HepG2 (cell line): ENCODE results near the gene FAM187B. TPM values are rescaled to one million over a fixed set of nuclear protein-coding genes. Genes with fewer than 3 reads are reported as not detected.

Experiments
- ATF1 ChIP-seq: IDR thresholded peaks from 2 replicates; pipeline ENCODE4 v1.6.1; 2016; ENCODE audit warnings: mild to moderate bottlenecking, control low read depth
- HIVEP1 ChIP-seq: sonication (generic); formaldehyde crosslinking; IDR thresholded peaks from 2 replicates; pipeline ENCODE4 v1.4.0; 2020; ENCODE audit warnings: mild to moderate bottlenecking, missing genetic modification reagents
- NCOA2 ChIP-seq: sonication (generic); formaldehyde crosslinking; IDR thresholded peaks from 2 replicates; pipeline ENCODE4 v1.8.0; 2022; ENCODE audit warnings: inconsistent platforms
- SNAPC2 ChIP-seq: sonication (generic); formaldehyde crosslinking; IDR thresholded peaks from 2 replicates; pipeline ENCODE4 v1.8.1; 2022; ENCODE audit warnings: mild to moderate bottlenecking, missing genetic modification reagents
- ZBTB1 ChIP-seq: sonication (generic); formaldehyde crosslinking; IDR thresholded peaks from 2 replicates; pipeline ENCODE4 v1.4.0; 2020; ENCODE audit warnings: missing genetic modification reagents, borderline replicate concordance
- ZMYM4 ChIP-seq: sonication (generic); formaldehyde crosslinking; IDR thresholded peaks from 2 replicates; pipeline ENCODE4 v1.8.1; 2023; ENCODE audit warnings: mild to moderate bottlenecking, missing genetic modification reagents
- ZNF337 ChIP-seq: sonication (generic); formaldehyde crosslinking; IDR thresholded peaks from 2 replicates; pipeline ENCODE4 v1.5.1; 2020; ENCODE audit warnings: missing genetic modification reagents, low read depth, mild to moderate bottlenecking, borderline replicate concordance
- ZNF431 ChIP-seq: sonication (generic); formaldehyde crosslinking; IDR thresholded peaks from 2 replicates; pipeline ENCODE4 v1.9.0; 2022; ENCODE audit warnings: missing genetic modification reagents, low read depth, mild to moderate bottlenecking, borderline replicate concordance
- ZNF432 ChIP-seq: sonication (generic); formaldehyde crosslinking; IDR thresholded peaks from 2 replicates; pipeline ENCODE4 v1.5.0; 2020; ENCODE audit warnings: missing genetic modification reagents, mild to moderate bottlenecking, borderline replicate concordance
- ZNF768 ChIP-seq: sonication (generic); formaldehyde crosslinking; IDR thresholded peaks from 2 replicates; pipeline ENCODE4 v1.4.0; 2020; ENCODE audit warnings: missing genetic modification reagents
- polyA plus RNA-seq, 8 experiments: library from polyadenylated mRNA; depleted of rRNA in 3 of 8; stranded (reverse) in 7 of 8; unstranded in 1 of 8; fragments of >200 nt; fragmentation: Illumina TruSeq in 4 of 8; extraction: Trizol in 4 of 8; gene quantifications; 2 replicates each; pipeline versions ENCODE4 v1.2.1 to v1.2.3, GENCODE V29; 2011 to 2016; ENCODE audit warnings: low read depth in 4 of 8, missing spikeins in 1 of 8, mixed read lengths in 1 of 8; ENCODE audit not compliant: insufficient read depth in 1 of 8
- total RNA-seq, 5 experiments: library from RNA; depleted of rRNA; stranded (reverse); fragments of >200 nt; fragmentation: Illumina TruSeq; extraction: Trizol; gene quantifications; 2 replicates each; pipeline ENCODE4 v1.2.3, GENCODE V29; 2016; ENCODE audit warnings: low read depth in 1 of 5
- TF ChIP-seq, protein P1 (sequence below): sonication (generic); formaldehyde crosslinking; IDR thresholded peaks from 2 replicates; pipeline ENCODE4 v1.4.0; 2020; ENCODE audit warnings: mild to moderate bottlenecking, missing genetic modification reagents, borderline replicate concordance
- TF ChIP-seq, protein P2 (sequence below): sonication (generic); formaldehyde crosslinking; conservative IDR thresholded peaks from 2 replicates; pipeline ENCODE4 v1.5.0; 2020; ENCODE audit warnings: missing genetic modification reagents
- TF ChIP-seq, protein P3 (sequence below): sonication (generic); formaldehyde crosslinking; IDR thresholded peaks from 2 replicates; pipeline ENCODE4; 2020; ENCODE audit warnings: missing genetic modification reagents, mild to moderate bottlenecking, borderline replicate concordance
- TF ChIP-seq, protein P4 (sequence below): fragments of 450-650 bp; IDR thresholded peaks from 2 replicates; pipeline ENCODE4 v1.6.1; 2016

Gene FAM187B
- total and polyA plus RNA-seq, 2 of the 13 experiments (the other 11 are each of a cell fraction or from before 2014, with no cell fraction given) = not detected

DNA sequence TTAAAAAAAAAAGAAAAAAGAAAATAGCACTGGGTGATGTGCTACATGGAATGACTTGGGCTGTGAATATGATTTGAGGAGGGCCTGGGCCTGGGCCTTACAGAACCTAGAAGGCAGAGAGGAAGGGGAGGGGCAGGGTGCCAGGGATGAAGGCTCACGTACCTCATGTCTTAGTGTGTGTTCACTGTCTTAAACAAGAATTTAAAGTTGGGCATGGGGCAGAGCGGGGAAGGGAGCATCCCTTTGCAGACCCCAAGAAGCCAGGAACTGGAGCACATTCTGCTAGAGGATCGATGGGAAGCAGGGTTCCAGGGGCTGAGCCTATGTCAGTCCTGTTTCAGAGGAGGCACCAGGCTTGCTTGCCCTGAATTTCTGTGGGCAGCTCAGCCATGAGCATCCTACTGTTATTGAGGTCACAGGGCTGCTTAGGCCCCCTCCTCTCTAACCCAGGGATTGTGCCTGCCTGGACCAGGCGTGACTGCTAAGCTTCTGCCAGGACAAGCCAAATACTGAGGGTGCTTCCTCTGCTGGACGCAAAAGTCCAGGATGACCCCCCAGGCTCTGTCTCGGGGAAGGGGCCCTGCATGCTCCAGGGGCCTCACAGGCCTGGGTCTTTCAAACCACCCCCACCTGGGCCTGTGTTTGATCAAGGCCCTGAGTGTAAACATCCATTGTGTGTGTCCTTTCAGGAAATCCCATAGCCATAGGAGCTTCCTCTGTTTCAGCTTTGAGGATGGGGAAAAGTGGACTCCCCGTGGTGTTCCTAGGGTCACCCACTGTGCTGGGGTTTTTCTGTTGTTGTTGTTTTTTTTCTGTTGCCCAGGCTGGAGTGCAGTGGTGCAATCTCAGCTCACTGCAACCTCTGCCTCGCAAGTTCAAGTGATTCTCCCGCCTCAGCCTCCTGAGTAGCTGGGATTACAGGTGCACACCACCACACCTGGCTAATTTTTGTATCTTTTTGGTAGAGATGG is 25.1 kb upstream of the FAM187B start (continued):
- TF ChIP-seq, protein P1, sequence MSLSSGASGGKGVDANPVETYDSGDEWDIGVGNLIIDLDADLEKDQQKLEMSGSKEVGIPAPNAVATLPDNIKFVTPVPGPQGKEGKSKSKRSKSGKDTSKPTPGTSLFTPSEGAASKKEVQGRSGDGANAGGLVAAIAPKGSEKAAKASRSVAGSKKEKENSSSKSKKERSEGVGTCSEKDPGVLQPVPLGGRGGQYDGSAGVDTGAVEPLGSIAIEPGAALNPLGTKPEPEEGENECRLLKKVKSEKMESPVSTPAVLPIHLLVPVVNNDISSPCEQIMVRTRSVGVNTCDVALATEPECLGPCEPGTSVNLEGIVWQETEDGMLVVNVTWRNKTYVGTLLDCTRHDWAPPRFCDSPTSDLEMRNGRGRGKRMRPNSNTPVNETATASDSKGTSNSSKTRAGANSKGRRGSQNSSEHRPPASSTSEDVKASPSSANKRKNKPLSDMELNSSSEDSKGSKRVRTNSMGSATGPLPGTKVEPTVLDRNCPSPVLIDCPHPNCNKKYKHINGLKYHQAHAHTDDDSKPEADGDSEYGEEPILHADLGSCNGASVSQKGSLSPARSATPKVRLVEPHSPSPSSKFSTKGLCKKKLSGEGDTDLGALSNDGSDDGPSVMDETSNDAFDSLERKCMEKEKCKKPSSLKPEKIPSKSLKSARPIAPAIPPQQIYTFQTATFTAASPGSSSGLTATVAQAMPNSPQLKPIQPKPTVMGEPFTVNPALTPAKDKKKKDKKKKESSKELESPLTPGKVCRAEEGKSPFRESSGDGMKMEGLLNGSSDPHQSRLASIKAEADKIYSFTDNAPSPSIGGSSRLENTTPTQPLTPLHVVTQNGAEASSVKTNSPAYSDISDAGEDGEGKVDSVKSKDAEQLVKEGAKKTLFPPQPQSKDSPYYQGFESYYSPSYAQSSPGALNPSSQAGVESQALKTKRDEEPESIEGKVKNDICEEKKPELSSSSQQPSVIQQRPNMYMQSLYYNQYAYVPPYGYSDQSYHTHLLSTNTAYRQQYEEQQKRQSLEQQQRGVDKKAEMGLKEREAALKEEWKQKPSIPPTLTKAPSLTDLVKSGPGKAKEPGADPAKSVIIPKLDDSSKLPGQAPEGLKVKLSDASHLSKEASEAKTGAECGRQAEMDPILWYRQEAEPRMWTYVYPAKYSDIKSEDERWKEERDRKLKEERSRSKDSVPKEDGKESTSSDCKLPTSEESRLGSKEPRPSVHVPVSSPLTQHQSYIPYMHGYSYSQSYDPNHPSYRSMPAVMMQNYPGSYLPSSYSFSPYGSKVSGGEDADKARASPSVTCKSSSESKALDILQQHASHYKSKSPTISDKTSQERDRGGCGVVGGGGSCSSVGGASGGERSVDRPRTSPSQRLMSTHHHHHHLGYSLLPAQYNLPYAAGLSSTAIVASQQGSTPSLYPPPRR (CRISPR knock-in tag) = peak; percentile 56; the same call in 1 of the 2 replicates
- TF ChIP-seq ZNF432 (no peak), ZNF768 (no peak), ZMYM4 (no peak), ZNF431 (CRISPR knock-in tag) (no peak), HIVEP1 (CRISPR knock-in tag) (peak; percentile 91), ATF1 (CRISPR knock-in tag) (no peak), ZBTB1 (CRISPR knock-in tag) (no peak), NCOA2 (CRISPR knock-in tag) (peak; percentile 58; the same call in 1 of the 2 replicates), SNAPC2 (CRISPR knock-in tag) (0 out of 2 replicates have a peak, but pooled peaks have one; percentile 54), ZNF337 (CRISPR knock-in tag) (peak; percentile 78; the same call in 1 of the 2 replicates)
- TF ChIP-seq, protein P2, sequence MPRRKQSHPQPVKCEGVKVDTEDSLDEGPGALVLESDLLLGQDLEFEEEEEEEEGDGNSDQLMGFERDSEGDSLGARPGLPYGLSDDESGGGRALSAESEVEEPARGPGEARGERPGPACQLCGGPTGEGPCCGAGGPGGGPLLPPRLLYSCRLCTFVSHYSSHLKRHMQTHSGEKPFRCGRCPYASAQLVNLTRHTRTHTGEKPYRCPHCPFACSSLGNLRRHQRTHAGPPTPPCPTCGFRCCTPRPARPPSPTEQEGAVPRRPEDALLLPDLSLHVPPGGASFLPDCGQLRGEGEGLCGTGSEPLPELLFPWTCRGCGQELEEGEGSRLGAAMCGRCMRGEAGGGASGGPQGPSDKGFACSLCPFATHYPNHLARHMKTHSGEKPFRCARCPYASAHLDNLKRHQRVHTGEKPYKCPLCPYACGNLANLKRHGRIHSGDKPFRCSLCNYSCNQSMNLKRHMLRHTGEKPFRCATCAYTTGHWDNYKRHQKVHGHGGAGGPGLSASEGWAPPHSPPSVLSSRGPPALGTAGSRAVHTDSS = no peak
- TF ChIP-seq, protein P3, sequence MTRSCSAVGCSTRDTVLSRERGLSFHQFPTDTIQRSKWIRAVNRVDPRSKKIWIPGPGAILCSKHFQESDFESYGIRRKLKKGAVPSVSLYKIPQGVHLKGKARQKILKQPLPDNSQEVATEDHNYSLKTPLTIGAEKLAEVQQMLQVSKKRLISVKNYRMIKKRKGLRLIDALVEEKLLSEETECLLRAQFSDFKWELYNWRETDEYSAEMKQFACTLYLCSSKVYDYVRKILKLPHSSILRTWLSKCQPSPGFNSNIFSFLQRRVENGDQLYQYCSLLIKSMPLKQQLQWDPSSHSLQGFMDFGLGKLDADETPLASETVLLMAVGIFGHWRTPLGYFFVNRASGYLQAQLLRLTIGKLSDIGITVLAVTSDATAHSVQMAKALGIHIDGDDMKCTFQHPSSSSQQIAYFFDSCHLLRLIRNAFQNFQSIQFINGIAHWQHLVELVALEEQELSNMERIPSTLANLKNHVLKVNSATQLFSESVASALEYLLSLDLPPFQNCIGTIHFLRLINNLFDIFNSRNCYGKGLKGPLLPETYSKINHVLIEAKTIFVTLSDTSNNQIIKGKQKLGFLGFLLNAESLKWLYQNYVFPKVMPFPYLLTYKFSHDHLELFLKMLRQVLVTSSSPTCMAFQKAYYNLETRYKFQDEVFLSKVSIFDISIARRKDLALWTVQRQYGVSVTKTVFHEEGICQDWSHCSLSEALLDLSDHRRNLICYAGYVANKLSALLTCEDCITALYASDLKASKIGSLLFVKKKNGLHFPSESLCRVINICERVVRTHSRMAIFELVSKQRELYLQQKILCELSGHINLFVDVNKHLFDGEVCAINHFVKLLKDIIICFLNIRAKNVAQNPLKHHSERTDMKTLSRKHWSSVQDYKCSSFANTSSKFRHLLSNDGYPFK = peak; percentile 22; the same call in 1 of the 2 replicates
- TF ChIP-seq, protein P4, sequence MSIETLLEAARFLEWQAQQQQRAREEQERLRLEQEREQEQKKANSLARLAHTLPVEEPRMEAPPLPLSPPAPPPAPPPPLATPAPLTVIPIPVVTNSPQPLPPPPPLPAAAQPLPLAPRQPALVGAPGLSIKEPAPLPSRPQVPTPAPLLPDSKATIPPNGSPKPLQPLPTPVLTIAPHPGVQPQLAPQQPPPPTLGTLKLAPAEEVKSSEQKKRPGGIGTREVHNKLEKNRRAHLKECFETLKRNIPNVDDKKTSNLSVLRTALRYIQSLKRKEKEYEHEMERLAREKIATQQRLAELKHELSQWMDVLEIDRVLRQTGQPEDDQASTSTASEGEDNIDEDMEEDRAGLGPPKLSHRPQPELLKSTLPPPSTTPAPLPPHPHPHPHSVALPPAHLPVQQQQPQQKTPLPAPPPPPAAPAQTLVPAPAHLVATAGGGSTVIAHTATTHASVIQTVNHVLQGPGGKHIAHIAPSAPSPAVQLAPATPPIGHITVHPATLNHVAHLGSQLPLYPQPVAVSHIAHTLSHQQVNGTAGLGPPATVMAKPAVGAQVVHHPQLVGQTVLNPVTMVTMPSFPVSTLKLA = no peak
